Spleen (tissue), 11 donors: ENCODE data around the gene NAT10. TPM values are rescaled to one million over a fixed set of nuclear protein-coding genes. Genes with fewer than 3 reads are reported as not detected.
"Not testable (repeated sequence)": the region's sequence is repeated elsewhere in the genome, so short reads cannot be mapped to it uniquely, and the experiment has no call there.

Source experiments
- DNase-seq: peaks from one replicate; pipeline ENCODE4 v3.0.0-alpha.2; 2020
- H3K27ac ChIP-seq, 8 donors: fragments of 200-600 bp; sonication (generic) in 7 of 8; 1 replicate in 4 of 8; 2 replicates in 4 of 8; pipeline versions ENCODE4 v1.5.0 to v1.8.0; 2016 to 2021; ENCODE audit warnings: inconsistent platforms in 4 of 8, mild to moderate bottlenecking in 4 of 8, moderate library complexity in 1 of 8
- H3K27me3 ChIP-seq, 7 donors: fragments of 200-600 bp; sonication (generic) in 6 of 7; replicated peaks in 1 of 7; 1 replicate in 4 of 7; 2 replicates in 3 of 7; pipeline versions ENCODE4 v1.5.0 to v1.8.0; 2016 to 2021; ENCODE audit warnings: inconsistent platforms in 3 of 7, mild to moderate bottlenecking in 1 of 7
- H3K36me3 ChIP-seq, 6 donors: fragments of 200-600 bp; sonication (generic) in 5 of 6; 1 replicate in 4 of 6; 2 replicates in 2 of 6; pipeline versions ENCODE4 v1.5.0 to v1.8.0; 2016 to 2021; ENCODE audit warnings: inconsistent platforms in 2 of 6
- H3K4me1 ChIP-seq, 6 donors: fragments of 200-600 bp; sonication (generic) in 5 of 6; 1 replicate in 3 of 6; 2 replicates in 3 of 6; pipeline versions ENCODE4 v1.5.0 to v1.8.0; 2016 to 2021; ENCODE audit warnings: inconsistent platforms in 3 of 6
- H3K4me3 ChIP-seq, 8 donors: fragments of 200-600 bp; sonication (generic) in 7 of 8; 1 replicate in 4 of 8; 2 replicates in 4 of 8; pipeline versions ENCODE4 v1.5.0 to v1.8.0; 2016 to 2021; ENCODE audit warnings: inconsistent platforms in 4 of 8, mild to moderate bottlenecking in 4 of 8, moderate library complexity in 2 of 8
- H3K9me3 ChIP-seq, 8 donors: fragments of 200-600 bp; sonication (generic) in 7 of 8; 1 replicate in 4 of 8; 2 replicates in 4 of 8; pipeline versions ENCODE4 v1.5.0 to v1.8.0; 2016 to 2021; ENCODE audit warnings: inconsistent platforms in 4 of 8
- POLR2A ChIP-seq, 3 donors: fragments of 450-650 bp; IDR thresholded peaks; one replicate each; pipeline ENCODE4 v1.5.1; 2017; ENCODE audit warnings: antibody characterized with exemption in 3 of 3, mild to moderate bottlenecking in 1 of 3
- POLR2AphosphoS5 ChIP-seq, 3 donors: sonication (generic); formaldehyde crosslinking; IDR thresholded peaks; one replicate each; pipeline ENCODE4 v1.5.1; 2017; ENCODE audit warnings: antibody characterized with exemption in 3 of 3
- WGBS, 5 donors: extraction: QIAGEN DNeasy Blood & Tissue Kit in 3 of 5; methylation state at CpG; one replicate each; pipeline versions ENCODE4 v1.1.5 to v1.1.7; 2013 to 2018; 5-methylcytosine and 5-hydroxymethylcytosine counted together
- intact Hi-C: fragments of 100-400 bp; cut with DNase I; formaldehyde crosslinking; loops from one replicate; pipeline ENCODE4 v1.15.0; 2023; ENCODE audit warnings: low total_unique reads
- polyA plus RNA-seq, 3 donors: library from polyadenylated mRNA; stranded (reverse); fragments of 200-250 nt; gene quantifications; one replicate each; pipeline ENCODE4 v1.2.1, GENCODE V29; 2013
- total RNA-seq, 7 donors: library from RNA; depleted of rRNA in 3 of 7; stranded (reverse); fragments of >200 nt in 3 of 7; fragmentation: NEBNext Ultra II Directional in 4 of 7; extraction: Animal tissue kit (Norgen Biotek cat#: 25700) in 4 of 7; gene quantifications; one replicate each; pipeline versions ENCODE4 v1.1.0 to v1.2.1, GENCODE V29; 2016 to 2021
- TF ChIP-seq, protein P1 (sequence below), 11 experiments: fragments of 200-600 bp in 7 of 11; fragments of 450-650 bp in 4 of 11; sonication (generic) in 4 of 11; IDR thresholded peaks in 8 of 11; conservative IDR thresholded peaks in 3 of 11; 1 replicate in 7 of 11; 2 replicates in 4 of 11; pipeline versions ENCODE4 v1.4.0 to v1.8.0; 2016 to 2021; ENCODE audit warnings: antibody characterized with exemption in 11 of 11, inconsistent platforms in 4 of 11, mild to moderate bottlenecking in 1 of 11
- donor health status: healthy with polysubstance abuse.
- donor health status: DM: no; HTN: no; CAD: no; lungs with moderate emphysema.
- donor health status: DM: no; HTN: no; CAD: no.
- donor health status: Bipolar disorder and iron deficiency.
- donor health status: healthy.
- donor health status: DM: no; HTN: no; CAD: no.
- donor health status: DM: yes; HTN: yes; CAD: no.

Gene NAT10
- total and polyA plus RNA-seq, 10 donors: 27.6 to 64.5 (median 38.3) TPM

- Histone ChIP-seq H3K27me3 (no peaks in the 10 kb centered on the region), H3K27ac (peak overlapping the region in 3 of 8 donors; percentile 5 to 37 (median 26)), H3K36me3 (peaks cover 2 to 100% (median 91%) of the 10 kb centered on the region in 6 donors), H3K4me1 (peaks cover 0 to 18% (median 0%) of the 10 kb centered on the region in 6 donors), H3K4me3 (no peak overlapping the region), H3K9me3 (no peaks in the 10 kb centered on the region)
- intact Hi-C loops: no loop called here
- TF ChIP-seq, protein P1, sequence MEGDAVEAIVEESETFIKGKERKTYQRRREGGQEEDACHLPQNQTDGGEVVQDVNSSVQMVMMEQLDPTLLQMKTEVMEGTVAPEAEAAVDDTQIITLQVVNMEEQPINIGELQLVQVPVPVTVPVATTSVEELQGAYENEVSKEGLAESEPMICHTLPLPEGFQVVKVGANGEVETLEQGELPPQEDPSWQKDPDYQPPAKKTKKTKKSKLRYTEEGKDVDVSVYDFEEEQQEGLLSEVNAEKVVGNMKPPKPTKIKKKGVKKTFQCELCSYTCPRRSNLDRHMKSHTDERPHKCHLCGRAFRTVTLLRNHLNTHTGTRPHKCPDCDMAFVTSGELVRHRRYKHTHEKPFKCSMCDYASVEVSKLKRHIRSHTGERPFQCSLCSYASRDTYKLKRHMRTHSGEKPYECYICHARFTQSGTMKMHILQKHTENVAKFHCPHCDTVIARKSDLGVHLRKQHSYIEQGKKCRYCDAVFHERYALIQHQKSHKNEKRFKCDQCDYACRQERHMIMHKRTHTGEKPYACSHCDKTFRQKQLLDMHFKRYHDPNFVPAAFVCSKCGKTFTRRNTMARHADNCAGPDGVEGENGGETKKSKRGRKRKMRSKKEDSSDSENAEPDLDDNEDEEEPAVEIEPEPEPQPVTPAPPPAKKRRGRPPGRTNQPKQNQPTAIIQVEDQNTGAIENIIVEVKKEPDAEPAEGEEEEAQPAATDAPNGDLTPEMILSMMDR (IDR thresholded peaks at IDR 0.05 in 8 of 11, conservative IDR thresholded peaks at IDR 0.05 in 3 of 11): no peak
- TF ChIP-seq POLR2AphosphoS5 (IDR thresholded peaks at IDR 0.05): no peak
- no peak for TF ChIP-seq POLR2A (IDR thresholded peaks at IDR 0.05)
- DNase-seq: no peak
- WGBS, 5 donors: 67 to 77% (median 69%) methylated on average over 4 of the region's 4 CpGs
Observed at GRCh38 chr11:34086554-34087283, 18.7 kb upstream of the NAT10 start.

DNA sequence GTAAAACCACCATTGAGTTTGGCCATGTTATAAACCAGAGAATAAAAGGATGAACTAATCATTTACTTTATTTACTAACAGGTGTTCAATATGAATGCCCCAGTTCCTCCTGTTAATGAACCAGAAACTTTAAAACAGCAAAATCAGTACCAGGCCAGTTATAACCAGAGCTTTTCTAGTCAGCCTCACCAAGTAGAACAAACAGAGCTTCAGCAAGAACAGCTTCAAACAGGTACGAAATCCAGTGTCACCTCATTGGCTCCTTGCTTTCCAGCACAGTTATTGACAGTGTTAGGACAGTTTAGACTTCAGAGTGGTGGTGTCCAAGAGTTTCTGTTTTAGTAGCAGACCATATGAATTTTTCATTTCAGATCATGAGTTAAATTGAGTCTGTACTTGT, 13.6 kb upstream of the NAT10 start:
- TF ChIP-seq, protein P1 (IDR thresholded peaks at IDR 0.05 in 8 of 11, conservative IDR thresholded peaks at IDR 0.05 in 3 of 11): no peak
- TF ChIP-seq POLR2A (IDR thresholded peaks at IDR 0.05) (no peak), POLR2AphosphoS5 (IDR thresholded peaks at IDR 0.05) (no peak)
- no peak overlapping the region for H3K4me3 ChIP-seq
- H3K9me3 ChIP-seq: no peaks in the 10 kb centered on the region
- H3K4me1 ChIP-seq: peaks cover 0 to 2% (median 0%) of the 10 kb centered on the region in 6 donors
- no peak overlapping the region for H3K27ac ChIP-seq
- peaks cover 4 to 100% (median 94%) of the 10 kb centered on the region in 6 donors for H3K36me3 ChIP-seq
- no peaks in the 10 kb centered on the region for H3K27me3 ChIP-seq
- intact Hi-C loops: no loop called here
- 90 to 100% (median 93%) methylated on average over 1 of the region's 1 CpG for WGBS, 5 donors
- no peak for DNase-seq

- intact Hi-C loops: loop anchor here (5.0 kb wide), 1 partner anchor 43 kb away; the partner anchor contains the start of gene CAPRIN1
- not testable (repeated sequence) for H3K4me1 ChIP-seq, H3K4me3 ChIP-seq, H3K27me3 ChIP-seq, H3K27ac ChIP-seq, H3K9me3 ChIP-seq, DNase-seq
- WGBS, 5 donors: 93 to 98% (median 97%) methylated on average over 2 of the region's 2 CpGs
- peaks cover 4 to 100% (median 99%) of the 10 kb centered on the region in 6 donors for H3K36me3 ChIP-seq
- peak in 1 of 3 donors; percentile 24 for TF ChIP-seq POLR2AphosphoS5 (IDR thresholded peaks at IDR 0.05)
Observed at GRCh38 chr11:34094900-34095299, 10.5 kb upstream of the NAT10 start.

DNA sequence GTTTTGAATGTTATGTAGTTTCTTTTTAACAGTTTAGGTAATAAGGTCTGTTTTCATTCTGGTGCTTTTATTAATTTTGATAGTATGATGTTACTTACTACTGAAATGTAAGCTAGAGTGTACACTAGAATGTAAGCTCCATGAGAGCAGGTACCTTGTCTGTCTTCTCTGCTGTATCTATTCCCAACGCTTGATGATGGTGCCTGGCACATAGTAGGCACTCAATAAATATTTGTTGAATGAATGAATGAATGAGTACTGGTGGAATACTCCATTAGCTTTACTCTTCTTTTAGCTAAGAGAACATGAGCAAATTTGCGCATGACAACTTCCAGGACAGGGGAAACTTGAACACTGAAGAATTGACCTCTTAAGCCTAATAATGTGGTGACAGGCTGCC, 6.6 kb upstream of the NAT10 start:
- no peak overlapping the region for H3K4me3 ChIP-seq
- H3K4me1 ChIP-seq: peaks cover 0 to 7% (median under 1%) of the 10 kb centered on the region in 6 donors
- 90 to 98% (median 98%) methylated on average over 2 of the region's 2 CpGs for WGBS, 5 donors
- DNase-seq: no peak
- H3K27ac ChIP-seq: no peak overlapping the region
- H3K9me3 ChIP-seq: no peaks in the 10 kb centered on the region
- TF ChIP-seq, protein P1 (IDR thresholded peaks at IDR 0.05 in 8 of 11, conservative IDR thresholded peaks at IDR 0.05 in 3 of 11): no peak
- TF ChIP-seq POLR2AphosphoS5 (IDR thresholded peaks at IDR 0.05): no peak
- TF ChIP-seq POLR2A (IDR thresholded peaks at IDR 0.05): no peak
- H3K36me3 ChIP-seq: peaks cover 0 to 90% (median 74%) of the 10 kb centered on the region in 6 donors
- intact Hi-C loops: loop anchor here (5.0 kb wide), 1 partner anchor 47 kb away; the partner anchor contains the start of gene CAPRIN1
- no peaks in the 10 kb centered on the region for H3K27me3 ChIP-seq
